GM06990 (cell line): ENCODE measurements around the gene JTB.

Source experiments
- DNase-seq: peaks from one replicate; pipeline ENCODE4 v3.0.0-alpha.2; 2011; ENCODE audit not compliant: insufficient read length; ENCODE audit errors: extremely low read depth
- H3K27me3 ChIP-seq: replicated peaks from 2 replicates; pipeline ENCODE4 v1.6.0; 2011; ENCODE audit warnings: low read length; ENCODE audit not compliant: control insufficient read depth, insufficient read depth
- H3K36me3 ChIP-seq: 2 replicates; pipeline ENCODE4 v1.5.1; 2011; ENCODE audit warnings: low read length; ENCODE audit not compliant: control insufficient read depth, insufficient read depth
- H3K4me3 ChIP-seq: replicated peaks from 2 replicates; pipeline ENCODE4 v1.5.1; 2011; ENCODE audit warnings: low read depth, mild to moderate bottlenecking, control low read depth, low read length
- TF ChIP-seq, protein P1 (sequence below): IDR thresholded peaks from 2 replicates; pipeline ENCODE4 v1.5.1; 2011; ENCODE audit warnings: low read length, control low read depth, mild to moderate bottlenecking, inconsistent platforms; ENCODE audit not compliant: insufficient read depth, poor library complexity, severe bottlenecking

JTB gene

DNA sequence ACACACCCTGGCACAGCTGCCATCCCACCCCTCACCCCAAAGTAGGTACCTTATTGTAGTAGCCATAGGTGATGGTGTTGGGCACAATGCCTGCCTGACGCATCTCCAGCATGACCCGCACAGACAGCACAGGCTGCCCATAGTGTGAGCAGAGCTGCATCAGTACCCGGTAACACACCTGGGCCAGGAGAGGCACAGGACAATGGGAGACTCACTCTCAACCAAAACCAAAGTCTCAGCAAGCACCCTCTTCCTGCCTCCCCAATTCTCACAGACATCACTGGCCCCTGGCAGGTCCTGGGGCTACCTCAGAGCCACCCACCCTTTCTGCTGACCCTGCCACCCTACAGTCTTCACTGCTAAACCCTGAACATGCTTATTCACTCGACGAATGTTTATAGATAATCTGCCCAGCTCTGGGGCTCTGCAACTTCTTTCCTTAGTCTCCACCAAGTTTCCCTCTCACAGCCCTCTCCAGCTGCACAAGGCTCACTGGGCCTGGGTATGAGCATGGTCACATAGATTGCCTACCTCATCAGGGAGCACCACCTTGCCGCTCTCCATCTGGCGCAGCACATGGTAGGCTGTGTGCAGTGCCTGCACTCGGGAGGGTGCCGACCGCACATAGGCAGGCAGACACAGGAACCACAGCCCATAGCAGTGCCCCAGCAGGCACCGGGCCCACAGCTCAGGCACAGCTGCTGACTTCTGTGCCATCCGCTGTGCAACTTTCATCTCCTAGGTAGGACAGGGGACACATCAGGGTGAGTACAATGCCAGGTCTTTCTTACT is 41.3 kb downstream of the JTB start:
- H3K27me3 ChIP-seq = no peaks in the 10 kb centered on the region
- peaks cover 65% of the 10 kb centered on the region for H3K36me3 ChIP-seq
- TF ChIP-seq, protein P1, sequence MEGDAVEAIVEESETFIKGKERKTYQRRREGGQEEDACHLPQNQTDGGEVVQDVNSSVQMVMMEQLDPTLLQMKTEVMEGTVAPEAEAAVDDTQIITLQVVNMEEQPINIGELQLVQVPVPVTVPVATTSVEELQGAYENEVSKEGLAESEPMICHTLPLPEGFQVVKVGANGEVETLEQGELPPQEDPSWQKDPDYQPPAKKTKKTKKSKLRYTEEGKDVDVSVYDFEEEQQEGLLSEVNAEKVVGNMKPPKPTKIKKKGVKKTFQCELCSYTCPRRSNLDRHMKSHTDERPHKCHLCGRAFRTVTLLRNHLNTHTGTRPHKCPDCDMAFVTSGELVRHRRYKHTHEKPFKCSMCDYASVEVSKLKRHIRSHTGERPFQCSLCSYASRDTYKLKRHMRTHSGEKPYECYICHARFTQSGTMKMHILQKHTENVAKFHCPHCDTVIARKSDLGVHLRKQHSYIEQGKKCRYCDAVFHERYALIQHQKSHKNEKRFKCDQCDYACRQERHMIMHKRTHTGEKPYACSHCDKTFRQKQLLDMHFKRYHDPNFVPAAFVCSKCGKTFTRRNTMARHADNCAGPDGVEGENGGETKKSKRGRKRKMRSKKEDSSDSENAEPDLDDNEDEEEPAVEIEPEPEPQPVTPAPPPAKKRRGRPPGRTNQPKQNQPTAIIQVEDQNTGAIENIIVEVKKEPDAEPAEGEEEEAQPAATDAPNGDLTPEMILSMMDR = no peak
- DNase-seq = no peak
- no peak overlapping the region for H3K4me3 ChIP-seq

DNA sequence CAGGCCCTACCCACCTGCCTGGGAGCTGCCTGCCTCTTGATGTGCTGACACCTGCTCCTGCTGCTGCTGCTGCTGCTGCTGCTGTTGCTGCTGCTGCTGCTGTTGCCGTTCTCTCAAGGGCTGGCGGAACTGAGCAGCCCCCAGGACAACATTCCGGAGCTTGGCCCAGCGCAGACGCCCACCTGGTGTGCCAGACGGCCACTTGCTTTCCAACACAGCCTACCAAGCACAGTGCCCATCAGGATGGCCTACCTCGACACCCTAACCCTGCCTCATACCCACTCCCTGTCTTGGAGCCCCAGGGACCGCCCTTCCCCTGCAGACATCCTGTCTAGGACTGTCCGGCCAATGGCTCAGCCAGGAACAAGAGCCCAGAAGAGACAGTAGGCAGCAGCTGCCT is 42.7 kb downstream of the JTB start:
- H3K27me3 ChIP-seq = no peaks in the 10 kb centered on the region
- H3K36me3 ChIP-seq = peaks cover 60% of the 10 kb centered on the region
- TF ChIP-seq, protein P1 = no peak
- DNase-seq = no peak
- no peak overlapping the region for H3K4me3 ChIP-seq

DNA sequence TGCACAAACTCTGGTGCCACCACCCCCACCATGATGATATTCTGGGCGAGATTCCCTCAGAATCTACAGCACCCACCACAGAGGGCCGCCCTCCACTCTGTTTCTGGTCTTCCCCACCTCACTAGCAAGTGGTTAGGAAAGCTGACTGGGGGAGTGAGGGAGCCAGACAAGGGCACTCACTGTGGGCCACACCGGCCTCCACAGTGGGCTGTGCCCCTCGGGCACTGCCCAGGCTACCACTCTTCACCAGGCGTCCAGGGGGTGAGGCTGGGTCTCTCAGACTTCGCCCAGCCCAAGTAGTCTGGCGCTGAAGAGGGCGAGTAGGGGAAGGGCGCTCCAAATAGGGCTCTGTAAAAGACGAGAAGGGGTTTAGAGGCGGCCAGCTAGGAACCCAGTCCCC is 43.5 kb downstream of the JTB start:
- TF ChIP-seq, protein P1 = no peak
- peaks cover 55% of the 10 kb centered on the region for H3K36me3 ChIP-seq

DNA sequence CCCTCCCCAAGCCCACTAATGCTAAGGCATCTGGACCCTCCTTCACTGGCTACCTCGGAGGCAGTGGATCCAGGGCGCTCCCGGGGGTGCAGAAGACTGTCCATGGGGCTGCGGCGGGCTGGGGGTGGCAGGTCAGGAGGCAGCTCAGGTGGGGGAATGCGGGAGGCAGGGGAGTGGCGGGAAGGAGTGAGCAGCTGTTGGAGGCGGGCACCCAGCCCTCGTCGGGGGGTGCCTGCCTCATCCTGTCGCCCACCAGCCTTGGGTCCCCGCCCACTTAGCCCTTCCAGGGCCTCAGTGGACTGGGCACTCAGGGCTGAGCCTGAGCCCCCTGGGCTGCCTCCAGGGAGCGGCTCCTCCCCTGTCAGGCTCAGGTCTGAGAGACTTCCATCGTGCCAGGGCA is 44.0 kb downstream of the JTB start:
- Histone ChIP-seq H3K36me3 (peaks cover 52% of the 10 kb centered on the region), H3K27me3 (no peaks in the 10 kb centered on the region), H3K4me3 (no peak overlapping the region)
- TF ChIP-seq, protein P1 = no peak
- DNase-seq = no peak

More for the DNA sequence above, 43.5 kb downstream of the JTB start:
- Histone ChIP-seq H3K4me3 (no peak overlapping the region), H3K27me3 (no peaks in the 10 kb centered on the region)
- no peak for DNase-seq

DNA sequence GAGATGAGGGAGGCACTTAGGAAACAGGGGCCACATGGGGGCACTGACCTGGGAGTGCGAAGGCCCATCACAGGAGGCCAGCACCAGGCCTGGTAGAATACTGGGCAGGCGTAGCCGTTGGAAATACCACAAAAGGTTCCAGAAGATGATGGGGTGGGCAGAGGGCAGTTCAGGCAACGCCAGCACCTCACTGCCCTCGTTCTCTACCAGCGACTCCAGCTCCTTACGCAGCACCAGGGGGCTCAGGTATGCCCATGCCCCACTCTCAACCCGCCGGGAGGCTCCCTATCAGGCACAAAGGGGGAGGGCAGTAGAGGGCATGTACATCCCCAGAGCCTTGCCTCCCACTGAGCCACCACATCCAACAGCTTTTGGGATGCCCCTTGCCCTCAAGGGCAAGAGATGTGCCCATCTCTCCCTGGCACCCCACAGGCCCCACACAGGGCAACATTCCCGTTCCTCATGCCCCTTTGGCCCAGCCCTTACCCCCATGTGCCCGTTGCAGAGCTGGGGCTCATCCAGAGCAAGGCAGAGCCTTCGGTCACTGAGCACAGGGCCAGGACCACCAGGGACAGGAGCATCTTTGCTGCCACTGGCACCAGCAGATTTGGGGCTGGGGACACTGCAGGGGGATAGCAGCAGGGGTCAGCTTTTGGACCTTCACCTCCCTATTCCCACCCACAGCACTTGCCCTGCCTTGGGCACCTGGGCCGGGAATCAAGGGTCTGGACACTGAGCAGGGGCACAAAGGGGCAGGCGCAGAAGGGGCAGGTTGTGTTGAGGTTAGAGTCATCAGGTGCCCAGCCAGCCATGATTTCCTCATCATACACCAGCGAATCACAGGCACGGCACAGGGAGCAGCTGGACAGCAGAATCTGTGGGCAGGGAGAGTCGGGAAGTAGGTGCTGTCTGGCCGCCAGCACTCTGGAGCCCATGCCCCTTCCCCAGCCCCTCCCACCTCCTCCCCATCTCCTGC is 45.0 kb downstream of the JTB start:
- peaks cover 48% of the 10 kb centered on the region for H3K36me3 ChIP-seq
- H3K27me3 ChIP-seq = no peaks in the 10 kb centered on the region
- DNase-seq = no peak
- TF ChIP-seq, protein P1 = no peak
- H3K4me3 ChIP-seq = no peak overlapping the region
